ENCODE data around the gene TNS3. TPM values are rescaled to one million over a fixed set of nuclear protein-coding genes. Genes with fewer than 3 reads are reported as not detected.

Gene TNS3
- total and polyA plus RNA-seq, 2 of the 13 experiments (the other 11 are each of a cell fraction or from before 2014, with no cell fraction given) = 52.9 to 55.7 TPM

DNA sequence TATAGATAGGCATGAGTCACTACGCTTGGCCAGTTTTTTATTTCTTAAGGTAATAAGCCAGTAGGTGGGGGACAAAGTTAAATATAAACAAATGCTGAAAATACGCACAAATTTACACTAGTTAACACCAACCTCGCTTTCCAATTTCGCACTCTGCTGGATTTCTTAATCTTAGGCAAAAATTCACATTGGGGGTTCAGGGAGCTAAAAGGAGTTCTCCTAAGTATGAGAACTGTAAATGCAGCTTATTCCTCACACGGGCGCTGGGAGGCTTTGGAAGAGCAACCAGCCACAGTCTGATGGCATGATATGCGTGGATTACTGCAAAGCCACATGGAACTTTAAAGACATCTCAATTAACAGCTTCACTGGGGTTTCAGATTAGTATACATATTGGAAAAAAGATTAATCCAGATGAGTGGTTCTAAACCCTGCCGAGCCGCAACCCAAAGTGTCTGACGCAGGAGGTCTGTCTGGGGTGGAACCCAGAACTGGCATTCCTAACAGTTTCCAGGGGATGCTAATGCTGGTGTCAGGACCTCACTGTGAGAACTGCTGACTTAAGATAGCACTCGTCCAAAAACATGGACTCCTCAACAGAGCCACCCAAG lies 16.2 kb downstream of the TNS3 start (continued):
- no peak for TF ChIP-seq ZNF547 (CRISPR knock-in tag; IDR thresholded peaks at IDR 0.05)
- TF ChIP-seq ZNF737 (CRISPR knock-in tag; IDR thresholded peaks at IDR 0.05; ENCODE audit: borderline replicate concordance) = no peak
- no peak for TF ChIP-seq ZFP36L2 (CRISPR knock-in tag; IDR thresholded peaks at IDR 0.05)
- TF ChIP-seq MAFG (CRISPR knock-in tag; IDR thresholded peaks at IDR 0.05) = no peak

DNA sequence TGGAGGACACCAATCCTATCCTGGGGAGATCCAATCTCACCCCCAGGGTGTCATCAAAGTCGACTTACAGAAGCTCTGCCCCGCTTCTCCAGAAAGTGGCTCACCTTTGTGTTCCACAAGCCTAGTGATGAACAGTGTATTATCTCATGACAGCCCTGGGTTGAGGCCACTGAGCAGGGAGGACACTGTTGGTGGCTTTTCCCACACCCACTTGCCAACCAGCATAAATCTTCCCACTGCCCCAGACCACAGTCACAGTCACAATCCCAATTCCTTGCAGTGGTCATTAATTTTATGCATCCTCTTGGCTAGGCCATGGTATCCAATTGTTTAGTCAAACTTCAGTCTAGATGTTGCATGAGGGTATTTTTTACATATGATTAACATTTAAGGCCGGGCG lies 18.4 kb downstream of the TNS3 start:
- Histone ChIP-seq H3K79me2 (ENCODE audit: insufficient read depth, low read length) (peaks cover 90% of the 10 kb centered on the region), H2AFZ (ENCODE audit: low read length) (no peak overlapping the region), H3K36me3 (replicated peaks in 1 of 2; ENCODE audit: control insufficient read depth in 1 of 2, insufficient read depth in 2 of 2, low read length in 2 of 2) (peaks cover 8 to 19% of the 10 kb centered on the region in 2 experiments; a peak in 3 of 5 replicates), H3K9ac (ENCODE audit: insufficient read depth, low read depth, low read length) (no peak overlapping the region), H3K27me3 (ENCODE audit: control insufficient read depth in 1 of 2, insufficient read depth in 2 of 2, low read length in 2 of 2) (no peaks in the 10 kb centered on the region), H4K20me1 (ENCODE audit: insufficient read depth, low read length) (peaks cover 43% of the 10 kb centered on the region), H3K27ac (ENCODE audit: extremely low read length, insufficient read depth, low read length) (no peak overlapping the region), H3K4me1 (ENCODE audit: insufficient read depth, low read length) (peaks cover 54% of the 10 kb centered on the region), H3K4me3 (replicated peaks in 1 of 3; ENCODE audit: insufficient read depth in 1 of 3, low read depth in 2 of 3, low read length in 3 of 3) (no peak overlapping the region), H3K9me3 (ENCODE audit: low read length) (no peaks in the 10 kb centered on the region), H3K4me2 (ENCODE audit: low read depth, low read length) (no peak overlapping the region)
- BruUV-seq (replicated peaks) = no TSS peak
- CTCF ChIA-PET (ENCODE audit: low intra/inter-chr PET ratio, low total read pairs) = no interaction called here
- DNase-seq (ENCODE audit: low spot score) = no peak
- 100% methylated on average over 2 of the region's 4 CpGs for WGBS (ENCODE audit: low lambda C conversion rate)
- TF ChIP-seq, protein P1, sequence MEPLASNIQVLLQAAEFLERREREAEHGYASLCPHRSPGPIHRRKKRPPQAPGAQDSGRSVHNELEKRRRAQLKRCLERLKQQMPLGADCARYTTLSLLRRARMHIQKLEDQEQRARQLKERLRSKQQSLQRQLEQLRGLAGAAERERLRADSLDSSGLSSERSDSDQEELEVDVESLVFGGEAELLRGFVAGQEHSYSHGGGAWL (CRISPR knock-in tag; IDR thresholded peaks at IDR 0.05) = no peak
- TF ChIP-seq, protein P2, sequence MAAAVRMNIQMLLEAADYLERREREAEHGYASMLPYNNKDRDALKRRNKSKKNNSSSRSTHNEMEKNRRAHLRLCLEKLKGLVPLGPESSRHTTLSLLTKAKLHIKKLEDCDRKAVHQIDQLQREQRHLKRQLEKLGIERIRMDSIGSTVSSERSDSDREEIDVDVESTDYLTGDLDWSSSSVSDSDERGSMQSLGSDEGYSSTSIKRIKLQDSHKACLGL (CRISPR knock-in tag; IDR thresholded peaks at IDR 0.05) = no peak
- TF ChIP-seq ZFP36L1 (CRISPR knock-in tag; IDR thresholded peaks at IDR 0.05) (no peak), SIN3B (IDR thresholded peaks at IDR 0.05; ENCODE audit: low read length) (no peak), DMAP1 (CRISPR knock-in tag; IDR thresholded peaks at IDR 0.05) (no peak), ZNF230 (CRISPR knock-in tag; IDR thresholded peaks at IDR 0.05) (no peak), PCBP2 (optimal IDR thresholded peaks at IDR 0.05; ENCODE audit: low read depth, low read length, poor library complexity, severe bottlenecking) (no peak), HCFC1 (IDR thresholded peaks at IDR 0.05; ENCODE audit: low read depth, low read length) (no peak), CBX5 (CRISPR knock-in tag; IDR thresholded peaks at IDR 0.05; ENCODE audit: borderline replicate concordance) (no peak), BRCA1 (CRISPR knock-in tag; IDR thresholded peaks at IDR 0.05) (no peak), EED (CRISPR knock-in tag; IDR thresholded peaks at IDR 0.05) (no peak), HNRNPLL (IDR thresholded peaks at IDR 0.05; ENCODE audit: low read depth, low read length, poor library complexity, severe bottlenecking) (no peak)
- TF ChIP-seq, protein P3, sequence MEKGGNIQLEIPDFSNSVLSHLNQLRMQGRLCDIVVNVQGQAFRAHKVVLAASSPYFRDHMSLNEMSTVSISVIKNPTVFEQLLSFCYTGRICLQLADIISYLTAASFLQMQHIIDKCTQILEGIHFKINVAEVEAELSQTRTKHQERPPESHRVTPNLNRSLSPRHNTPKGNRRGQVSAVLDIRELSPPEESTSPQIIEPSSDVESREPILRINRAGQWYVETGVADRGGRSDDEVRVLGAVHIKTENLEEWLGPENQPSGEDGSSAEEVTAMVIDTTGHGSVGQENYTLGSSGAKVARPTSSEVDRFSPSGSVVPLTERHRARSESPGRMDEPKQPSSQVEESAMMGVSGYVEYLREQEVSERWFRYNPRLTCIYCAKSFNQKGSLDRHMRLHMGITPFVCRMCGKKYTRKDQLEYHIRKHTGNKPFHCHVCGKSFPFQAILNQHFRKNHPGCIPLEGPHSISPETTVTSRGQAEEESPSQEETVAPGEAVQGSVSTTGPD (CRISPR knock-in tag; IDR thresholded peaks at IDR 0.05) = no peak
- TF ChIP-seq, protein P4, sequence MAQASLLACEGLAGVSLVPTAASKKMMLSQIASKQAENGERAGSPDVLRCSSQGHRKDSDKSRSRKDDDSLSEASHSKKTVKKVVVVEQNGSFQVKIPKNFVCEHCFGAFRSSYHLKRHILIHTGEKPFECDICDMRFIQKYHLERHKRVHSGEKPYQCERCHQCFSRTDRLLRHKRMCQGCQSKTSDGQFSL (CRISPR knock-in tag; IDR thresholded peaks at IDR 0.05) = no peak
- TF ChIP-seq, protein P5, sequence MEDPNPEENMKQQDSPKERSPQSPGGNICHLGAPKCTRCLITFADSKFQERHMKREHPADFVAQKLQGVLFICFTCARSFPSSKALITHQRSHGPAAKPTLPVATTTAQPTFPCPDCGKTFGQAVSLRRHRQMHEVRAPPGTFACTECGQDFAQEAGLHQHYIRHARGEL (CRISPR knock-in tag; IDR thresholded peaks at IDR 0.05) = no peak
- TF ChIP-seq, protein P6, sequence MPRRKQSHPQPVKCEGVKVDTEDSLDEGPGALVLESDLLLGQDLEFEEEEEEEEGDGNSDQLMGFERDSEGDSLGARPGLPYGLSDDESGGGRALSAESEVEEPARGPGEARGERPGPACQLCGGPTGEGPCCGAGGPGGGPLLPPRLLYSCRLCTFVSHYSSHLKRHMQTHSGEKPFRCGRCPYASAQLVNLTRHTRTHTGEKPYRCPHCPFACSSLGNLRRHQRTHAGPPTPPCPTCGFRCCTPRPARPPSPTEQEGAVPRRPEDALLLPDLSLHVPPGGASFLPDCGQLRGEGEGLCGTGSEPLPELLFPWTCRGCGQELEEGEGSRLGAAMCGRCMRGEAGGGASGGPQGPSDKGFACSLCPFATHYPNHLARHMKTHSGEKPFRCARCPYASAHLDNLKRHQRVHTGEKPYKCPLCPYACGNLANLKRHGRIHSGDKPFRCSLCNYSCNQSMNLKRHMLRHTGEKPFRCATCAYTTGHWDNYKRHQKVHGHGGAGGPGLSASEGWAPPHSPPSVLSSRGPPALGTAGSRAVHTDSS (CRISPR knock-in tag; conservative IDR thresholded peaks at IDR 0.05) = no peak
- FAIRE-seq = no peak
- POLR2A ChIA-PET = interaction anchor here (0.6 to 0.8 kb wide), 3 partner anchors 8 to 200 kb away, joined by 3 to 4 read pairs (median 3); no protein-coding TSS in a partner anchor
- in situ Hi-C loops (cut with HindIII; ENCODE audit: extremely low pct_ligation_motif_present, low pct_unique_long_range_greater_than_20kb) (no loop called here), intact Hi-C loops (cut with micrococcal nuclease; ENCODE audit: unreplicated experiment) (no loop called here)
- no peak for ATAC-seq

All from HepG2 (cell line).